Upper lobe of right lung (tissue), 1 donor: Measurements from ENCODE around the gene SLC2A13. TPM values are rescaled to one million over a fixed set of nuclear protein-coding genes. Genes with fewer than 3 reads are reported as not detected.

Experiments
- ATAC-seq: fragments of 200-7000 bp; cut with Tn5 transposase; one replicate; pipeline ENCODE4 v1.9.1; 2020; ENCODE audit warnings: mild to moderate bottlenecking, moderate library complexity
- DNase-seq: peaks from one replicate; pipeline ENCODE4 v3.0.0-alpha.2; 2020
- H3K27ac ChIP-seq: fragments of 200-600 bp; one replicate; pipeline ENCODE4 v1.8.0; 2022
- H3K27me3 ChIP-seq: fragments of 200-600 bp; one replicate; pipeline ENCODE4 v1.8.0; 2022; ENCODE audit warnings: mild to moderate bottlenecking
- H3K36me3 ChIP-seq: fragments of 200-600 bp; one replicate; pipeline ENCODE4 v1.8.0; 2022
- H3K4me1 ChIP-seq: fragments of 200-600 bp; one replicate; pipeline ENCODE4 v1.8.0; 2022
- H3K4me3 ChIP-seq: fragments of 200-600 bp; one replicate; pipeline ENCODE4 v1.8.0; 2022; ENCODE audit warnings: mild to moderate bottlenecking
- H3K9me3 ChIP-seq: fragments of 200-600 bp; one replicate; pipeline ENCODE4 v1.8.0; 2022
- CTCF ChIP-seq: fragments of 200-600 bp; IDR thresholded peaks from one replicate; pipeline ENCODE4 v1.8.0; 2022; ENCODE audit warnings: antibody characterized with exemption
- intact Hi-C: fragments of 100-400 bp; cut with DNase I; formaldehyde crosslinking; loops from one replicate; pipeline ENCODE4 v1.11.0; 2022
- total RNA-seq: library from RNA; stranded (reverse); fragmentation: NEBNext Ultra II Directional; extraction: Animal tissue kit (Norgen Biotek cat#: 25700); gene quantifications from one replicate; pipeline ENCODE4 v1.2.1, GENCODE V29; 2021
- donor health status: DM: no; HTN: yes; CAD: no; lungs with severe emphysema.

The SLC2A13 gene
- total RNA-seq, 1 donor from 2014 or later: 11.3 TPM

GRCh38 chr12:39946361-39947280 lies 159.3 kb downstream of the SLC2A13 start:
- H3K4me1 ChIP-seq: no peaks in the 10 kb centered on the region

GRCh38 chr12:39937119-39937518 lies 168.8 kb downstream of the SLC2A13 start:
- no peak overlapping the region for H3K27ac ChIP-seq
- TF ChIP-seq CTCF: no peak
- H3K4me3 ChIP-seq: no peak overlapping the region
- no peak for DNase-seq
- no peaks in the 10 kb centered on the region for H3K9me3 ChIP-seq
- no peaks in the 10 kb centered on the region for H3K4me1 ChIP-seq
- ATAC-seq: no peak
- no peaks in the 10 kb centered on the region for H3K36me3 ChIP-seq
- H3K27me3 ChIP-seq: no peaks in the 10 kb centered on the region
- intact Hi-C loops: no loop called here

More at GRCh38 chr12:39946361-39947280, 159.3 kb downstream of the SLC2A13 start:
- no peak for ATAC-seq
- Histone ChIP-seq H3K9me3 (no peaks in the 10 kb centered on the region), H3K36me3 (no peaks in the 10 kb centered on the region), H3K4me3 (no peak overlapping the region), H3K27me3 (no peaks in the 10 kb centered on the region), H3K27ac (no peak overlapping the region)
- TF ChIP-seq CTCF: no peak
- intact Hi-C loops: no loop called here
- no peak for DNase-seq

GRCh38 chr12:39935839-39936238 lies 170.0 kb downstream of the SLC2A13 start:
- H3K4me1 ChIP-seq: peaks cover 6% of the 10 kb centered on the region
- no peaks in the 10 kb centered on the region for H3K36me3 ChIP-seq
- H3K27me3 ChIP-seq: no peaks in the 10 kb centered on the region
- ATAC-seq (no peak), DNase-seq (no peak)
- no peak overlapping the region for H3K27ac ChIP-seq
- H3K9me3 ChIP-seq: no peaks in the 10 kb centered on the region
- no peak for TF ChIP-seq CTCF
- no peak overlapping the region for H3K4me3 ChIP-seq
- intact Hi-C loops: no loop called here

- TF ChIP-seq CTCF: no peak
- no peak for ATAC-seq
- intact Hi-C loops: no loop called here
Observed at GRCh38 chr12:39935275-39935674, 170.6 kb downstream of the SLC2A13 start.

GRCh38 chr12:39931857-39932256 lies 174.0 kb downstream of the SLC2A13 start:
- no peaks in the 10 kb centered on the region for H3K9me3 ChIP-seq
- DNase-seq (no peak), ATAC-seq (no peak)
- TF ChIP-seq CTCF: no peak
- intact Hi-C loops: no loop called here
- no peaks in the 10 kb centered on the region for H3K27me3 ChIP-seq
- no peak overlapping the region for H3K27ac ChIP-seq
- H3K4me3 ChIP-seq: no peak overlapping the region
- peaks cover 6% of the 10 kb centered on the region for H3K4me1 ChIP-seq
- no peaks in the 10 kb centered on the region for H3K36me3 ChIP-seq

More at GRCh38 chr12:39935275-39935674, 170.6 kb downstream of the SLC2A13 start:
- H3K27me3 ChIP-seq: no peaks in the 10 kb centered on the region
- H3K36me3 ChIP-seq: no peaks in the 10 kb centered on the region
- no peak overlapping the region for H3K27ac ChIP-seq
- peaks cover 6% of the 10 kb centered on the region for H3K4me1 ChIP-seq
- no peaks in the 10 kb centered on the region for H3K9me3 ChIP-seq
- DNase-seq: no peak
- H3K4me3 ChIP-seq: no peak overlapping the region
